ENCODE results near the gene CDCA5. TPM values are rescaled to one million over a fixed set of nuclear protein-coding genes. Genes with fewer than 3 reads are reported as not detected.

Gene CDCA5
- total RNA-seq, 1 experiment from 2014 or later: 73.4 TPM

DNA sequence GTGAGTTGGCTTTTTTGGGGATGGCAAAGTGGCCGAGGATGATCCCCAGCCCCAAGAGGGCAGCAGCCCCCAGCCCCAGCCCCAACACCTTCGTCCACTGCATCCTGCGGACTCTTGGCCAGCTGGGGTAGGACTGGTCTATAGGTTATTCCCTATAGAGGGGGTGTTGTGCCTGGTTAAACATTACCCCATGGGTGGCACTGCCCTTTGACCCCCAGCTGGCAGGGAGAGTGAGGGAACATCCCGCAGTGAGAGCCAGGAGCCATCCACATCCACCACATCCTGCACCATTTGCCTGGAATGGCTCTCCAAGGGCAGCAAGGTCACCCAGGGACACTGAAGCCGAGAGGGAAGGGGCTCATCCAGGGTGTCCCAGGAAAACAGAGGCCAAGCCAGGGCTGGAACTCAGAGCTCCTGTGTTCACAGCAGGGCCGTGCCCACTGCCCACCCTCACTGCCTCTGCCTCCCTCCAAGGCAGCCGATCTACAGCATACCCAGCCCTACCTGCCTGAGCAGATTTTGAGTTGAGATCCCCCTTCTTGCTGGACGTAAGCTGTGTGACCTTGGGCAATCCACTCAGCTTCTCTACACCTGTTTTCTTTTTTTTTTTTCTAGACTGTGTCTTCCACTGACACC, 25.3 kb downstream of the CDCA5 start, which contains the start of gene NAALADL1:
TSS of gene NAALADL1 (minus strand) at position 135 of the 636 bp plus-strand sequence. CDS start at position 103, 32 bp downstream.
- POLR2A ChIA-PET (ENCODE audit: unreplicated experiment): no interaction called here
- H4K20me1 ChIP-seq (ENCODE audit: low read length): no peaks in the 10 kb centered on the region
- no peak within 1 kb of the TSS for H3K4me3 ChIP-seq (ENCODE audit: low read length)
- H2AFZ ChIP-seq (ENCODE audit: low read length): no peak within 1 kb of the TSS
- intact Hi-C loops (cut with micrococcal nuclease): no loop called here
- no peaks in the 10 kb centered on the region for H3K9me2 ChIP-seq (replicated peaks; ENCODE audit: low read length)
- TF ChIP-seq, protein P1, sequence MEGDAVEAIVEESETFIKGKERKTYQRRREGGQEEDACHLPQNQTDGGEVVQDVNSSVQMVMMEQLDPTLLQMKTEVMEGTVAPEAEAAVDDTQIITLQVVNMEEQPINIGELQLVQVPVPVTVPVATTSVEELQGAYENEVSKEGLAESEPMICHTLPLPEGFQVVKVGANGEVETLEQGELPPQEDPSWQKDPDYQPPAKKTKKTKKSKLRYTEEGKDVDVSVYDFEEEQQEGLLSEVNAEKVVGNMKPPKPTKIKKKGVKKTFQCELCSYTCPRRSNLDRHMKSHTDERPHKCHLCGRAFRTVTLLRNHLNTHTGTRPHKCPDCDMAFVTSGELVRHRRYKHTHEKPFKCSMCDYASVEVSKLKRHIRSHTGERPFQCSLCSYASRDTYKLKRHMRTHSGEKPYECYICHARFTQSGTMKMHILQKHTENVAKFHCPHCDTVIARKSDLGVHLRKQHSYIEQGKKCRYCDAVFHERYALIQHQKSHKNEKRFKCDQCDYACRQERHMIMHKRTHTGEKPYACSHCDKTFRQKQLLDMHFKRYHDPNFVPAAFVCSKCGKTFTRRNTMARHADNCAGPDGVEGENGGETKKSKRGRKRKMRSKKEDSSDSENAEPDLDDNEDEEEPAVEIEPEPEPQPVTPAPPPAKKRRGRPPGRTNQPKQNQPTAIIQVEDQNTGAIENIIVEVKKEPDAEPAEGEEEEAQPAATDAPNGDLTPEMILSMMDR (conservative IDR thresholded peaks at IDR 0.05; ENCODE audit: low read depth, low read length): no peak
- no peak for TF ChIP-seq EZH2 (IDR thresholded peaks at IDR 0.05; ENCODE audit: low read length, unreplicated experiment)
- TF ChIP-seq EZH2phosphoT487 (IDR thresholded peaks at IDR 0.05; ENCODE audit: borderline replicate concordance, low read length): no peak
- H3K27ac ChIP-seq (ENCODE audit: low read length): no peak within 1 kb of the TSS
- H3K27me3 ChIP-seq (ENCODE audit: low read length): no peaks in the 10 kb centered on the region
- H3K4me1 ChIP-seq (ENCODE audit: insufficient read depth, low read length): no peaks in the 10 kb centered on the region
- BruUV-seq (replicated peaks): no TSS peak
- no peaks in the 10 kb centered on the region for H3F3A ChIP-seq (ENCODE audit: low read length, unreplicated experiment)
- CTCF ChIA-PET: no interaction called here
- no peak within 1 kb of the TSS for H3K4me2 ChIP-seq (ENCODE audit: low read length)
- no peaks in the 10 kb centered on the region for H3K79me2 ChIP-seq (ENCODE audit: low read length)
- DNase-seq: no peak
- no peaks in the 10 kb centered on the region for H3K36me3 ChIP-seq (ENCODE audit: low read depth, low read length)
- H3K9me3 ChIP-seq (ENCODE audit: low read length): no peaks in the 10 kb centered on the region
- H3K9ac ChIP-seq (ENCODE audit: low read length): no peak within 1 kb of the TSS
- ATAC-seq: no peak

- no peaks in the 10 kb centered on the region for H3K4me1 ChIP-seq (ENCODE audit: insufficient read depth, low read length)
- no peak for ATAC-seq
- no peaks in the 10 kb centered on the region for H3F3A ChIP-seq (ENCODE audit: low read length, unreplicated experiment)
- no peak overlapping the region for H2AFZ ChIP-seq (ENCODE audit: low read length)
- no peaks in the 10 kb centered on the region for H4K20me1 ChIP-seq (ENCODE audit: low read length)
- intact Hi-C loops (cut with micrococcal nuclease): no loop called here
- H3K27ac ChIP-seq (ENCODE audit: low read length): no peak overlapping the region
- H3K9me3 ChIP-seq (ENCODE audit: low read length): no peaks in the 10 kb centered on the region
- ChIA-PET POLR2A (ENCODE audit: unreplicated experiment) (no interaction called here), CTCF (no interaction called here)
- H3K9ac ChIP-seq (ENCODE audit: low read length): no peak overlapping the region
- H3K4me3 ChIP-seq (ENCODE audit: low read length): no peak overlapping the region
- no TSS peak for BruUV-seq (replicated peaks)
- H3K4me2 ChIP-seq (ENCODE audit: low read length): no peak overlapping the region
- no peak for DNase-seq
- TF ChIP-seq, protein P1 (conservative IDR thresholded peaks at IDR 0.05; ENCODE audit: low read depth, low read length): no peak
- no peak for TF ChIP-seq EZH2 (IDR thresholded peaks at IDR 0.05; ENCODE audit: low read length, unreplicated experiment)
- TF ChIP-seq EZH2phosphoT487 (IDR thresholded peaks at IDR 0.05; ENCODE audit: borderline replicate concordance, low read length): no peak
- H3K27me3 ChIP-seq (ENCODE audit: low read length): no peaks in the 10 kb centered on the region
- no peaks in the 10 kb centered on the region for H3K9me2 ChIP-seq (replicated peaks; ENCODE audit: low read length)
- no peaks in the 10 kb centered on the region for H3K36me3 ChIP-seq (ENCODE audit: low read depth, low read length)
- no peaks in the 10 kb centered on the region for H3K79me2 ChIP-seq (ENCODE audit: low read length)
Observed at GRCh38 chr11:65058012-65058411, 25.8 kb downstream of the CDCA5 start.

GRCh38 chr11:65057526-65057925, 26.3 kb downstream of the CDCA5 start:
- no peaks in the 10 kb centered on the region for H3F3A ChIP-seq (ENCODE audit: low read length, unreplicated experiment)
- intact Hi-C loops (cut with micrococcal nuclease): no loop called here

More at GRCh38 chr11:65057526-65057925, 26.3 kb downstream of the CDCA5 start:
- Histone ChIP-seq H3K36me3 (ENCODE audit: low read depth, low read length) (no peaks in the 10 kb centered on the region), H3K79me2 (ENCODE audit: low read length) (no peaks in the 10 kb centered on the region), H3K4me3 (ENCODE audit: low read length) (no peak overlapping the region), H4K20me1 (ENCODE audit: low read length) (no peaks in the 10 kb centered on the region), H3K27me3 (ENCODE audit: low read length) (no peaks in the 10 kb centered on the region), H3K27ac (ENCODE audit: low read length) (no peak overlapping the region), H2AFZ (ENCODE audit: low read length) (no peak overlapping the region), H3K9ac (ENCODE audit: low read length) (no peak overlapping the region), H3K4me1 (ENCODE audit: insufficient read depth, low read length) (no peaks in the 10 kb centered on the region), H3K9me2 (replicated peaks; ENCODE audit: low read length) (no peaks in the 10 kb centered on the region), H3K4me2 (ENCODE audit: low read length) (no peak overlapping the region), H3K9me3 (ENCODE audit: low read length) (no peaks in the 10 kb centered on the region)
- no peak for DNase-seq
- POLR2A ChIA-PET (ENCODE audit: unreplicated experiment): no interaction called here
- CTCF ChIA-PET: no interaction called here
- ATAC-seq: no peak
- TF ChIP-seq EZH2 (IDR thresholded peaks at IDR 0.05; ENCODE audit: low read length, unreplicated experiment) (no peak), EZH2phosphoT487 (IDR thresholded peaks at IDR 0.05; ENCODE audit: borderline replicate concordance, low read length) (no peak)
- TF ChIP-seq, protein P1 (conservative IDR thresholded peaks at IDR 0.05; ENCODE audit: low read depth, low read length): no peak
- BruUV-seq (replicated peaks): no TSS peak
